Adrenal gland (tissue), 5 donors: ENCODE data around the gene SS18.

Experiments used
- CTCF ChIP-seq, 6 experiments: fragments of 450-650 bp in 4 of 6; fragments of 200-600 bp in 2 of 6; sonication (generic) in 1 of 6; IDR thresholded peaks; 1 replicate in 5 of 6; 2 replicates in 1 of 6; pipeline versions ENCODE4 v1.5.1 to v1.8.0; 2016 to 2021; ENCODE audit warnings: antibody characterized with exemption in 6 of 6, mild to moderate bottlenecking in 2 of 6, moderate library complexity in 1 of 6
- POLR2A ChIP-seq, 2 donors: fragments of 450-650 bp; IDR thresholded peaks; one replicate each; pipeline ENCODE4 v1.6.1; 2017; ENCODE audit warnings: antibody characterized with exemption in 2 of 2, mild to moderate bottlenecking in 2 of 2, moderate library complexity in 1 of 2
- donor health status: DM: no; HTN: no; CAD: no.

- no peak for TF ChIP-seq CTCF (IDR thresholded peaks at IDR 0.05)
- no peak for TF ChIP-seq POLR2A (IDR thresholded peaks at IDR 0.05)
Observed at GRCh38 chr18:26121476-26121875, 31.1 kb upstream of the SS18 start.
